Peyer's patch (tissue), 4 donors: ENCODE measurements around the gene MSN.

ENCODE experiments used
- CTCF ChIP-seq, 6 experiments: fragments of 450-650 bp in 4 of 6; fragments of 200-600 bp in 2 of 6; sonication (generic) in 1 of 6; IDR thresholded peaks; one replicate each; pipeline ENCODE4 v1.5.1; 2017 to 2019; ENCODE audit warnings: antibody characterized with exemption in 6 of 6, mild to moderate bottlenecking in 3 of 6, moderate library complexity in 1 of 6
- POLR2A ChIP-seq, 2 donors: fragments of 450-650 bp; IDR thresholded peaks; one replicate each; pipeline ENCODE4 v1.5.1; 2017; ENCODE audit warnings: antibody characterized with exemption in 2 of 2, mild to moderate bottlenecking in 2 of 2, moderate library complexity in 2 of 2

- no peak for TF ChIP-seq CTCF (IDR thresholded peaks at IDR 0.05)
- no peak for TF ChIP-seq POLR2A (IDR thresholded peaks at IDR 0.05)
These were observed 19.7 kb upstream of the MSN start for GRCh38 chrX:65647801-65648200.
